HG03520 (cell line): ENCODE measurements around the gene SLC8A1.

ENCODE experiments used
- ATAC-seq: cut with Tn5 transposase; IDR thresholded peaks from one replicate; pipeline ENCODE4 v1.9.1; 2021; ENCODE audit warnings: mild to moderate bottlenecking, moderate library complexity; ENCODE audit not compliant: unreplicated experiment

Gene SLC8A1

DNA sequence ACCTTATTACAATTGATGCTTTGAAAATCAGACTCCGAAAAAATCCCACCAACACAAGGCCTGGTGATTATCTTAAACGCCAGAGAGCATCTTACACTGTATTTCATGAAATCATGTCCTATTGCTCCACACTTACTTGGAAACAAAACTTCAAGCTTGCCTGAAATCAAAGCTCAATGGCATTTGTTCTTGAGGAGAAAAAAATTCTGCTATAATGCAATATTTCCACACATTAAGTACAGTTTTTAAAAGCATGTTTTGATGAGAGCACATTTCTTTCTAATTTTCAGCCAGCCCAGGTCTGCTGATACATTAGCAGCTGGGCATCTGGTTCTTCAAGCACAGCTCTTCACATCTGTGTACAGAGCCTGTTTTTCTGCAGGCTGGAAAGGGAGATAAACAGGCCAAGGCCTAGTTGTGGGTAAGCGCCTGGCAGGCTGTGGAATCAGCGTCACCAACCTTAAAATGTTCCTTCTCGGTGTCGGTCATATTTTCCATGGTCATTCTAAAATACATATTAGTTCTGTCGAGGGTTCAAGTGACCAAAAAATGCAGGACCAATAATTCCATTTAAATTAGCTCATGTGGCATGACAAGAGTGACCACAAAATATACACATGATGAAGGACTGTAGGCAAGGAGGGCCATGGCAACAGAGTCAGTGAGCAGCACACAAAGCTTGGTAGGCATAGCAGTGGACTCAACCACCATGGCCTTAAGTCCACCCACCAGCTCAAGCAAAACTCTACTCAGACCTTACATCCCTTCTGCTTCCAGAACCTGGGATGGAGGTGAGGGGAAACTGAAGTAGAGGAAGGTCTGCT lies 20.9 kb downstream of the SLC8A1 start:
- no peak for ATAC-seq

DNA sequence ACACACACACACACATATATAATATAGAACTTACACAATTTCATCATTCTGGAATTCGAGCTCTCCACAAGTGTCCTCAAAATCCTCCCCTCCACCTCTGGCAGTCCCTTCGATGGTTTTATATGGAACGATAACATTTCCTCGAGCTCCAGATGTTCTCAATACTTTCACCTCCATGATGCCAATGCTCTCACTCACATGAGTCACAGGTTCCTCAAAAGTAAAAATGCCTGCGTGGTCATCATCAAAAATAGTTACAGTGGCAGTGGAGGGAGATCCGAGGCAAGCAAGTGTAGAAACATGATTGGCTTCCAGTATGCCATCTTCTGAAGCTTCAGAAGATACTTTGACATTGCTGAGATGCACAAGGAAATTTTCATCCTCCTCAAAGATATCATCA lies 23.5 kb downstream of the SLC8A1 start:
- ATAC-seq, result no peak

GRCh38 chr2:40421631-40422297 lies 30.1 kb downstream of the SLC8A1 start:
- ATAC-seq, result no peak

DNA sequence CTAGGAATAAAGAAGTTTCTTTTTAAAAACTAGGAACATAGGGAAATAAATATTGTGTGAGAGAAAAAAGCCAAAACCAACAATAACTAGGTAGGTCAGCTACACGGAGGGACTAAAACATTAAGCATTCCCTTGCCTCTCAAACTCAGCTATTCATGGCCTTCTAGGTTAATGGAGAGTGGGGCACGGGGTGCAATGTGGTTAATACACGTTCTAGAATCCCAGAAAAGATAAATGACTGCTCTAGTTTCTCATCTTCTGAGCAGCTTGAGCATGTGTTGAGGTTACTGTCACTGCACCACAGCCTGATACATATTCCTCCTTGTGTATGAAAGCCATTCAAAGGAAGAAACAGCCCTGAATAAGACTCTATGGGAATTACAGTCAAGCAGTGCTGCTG lies 31.4 kb downstream of the SLC8A1 start:
- ATAC-seq, result no peak

DNA sequence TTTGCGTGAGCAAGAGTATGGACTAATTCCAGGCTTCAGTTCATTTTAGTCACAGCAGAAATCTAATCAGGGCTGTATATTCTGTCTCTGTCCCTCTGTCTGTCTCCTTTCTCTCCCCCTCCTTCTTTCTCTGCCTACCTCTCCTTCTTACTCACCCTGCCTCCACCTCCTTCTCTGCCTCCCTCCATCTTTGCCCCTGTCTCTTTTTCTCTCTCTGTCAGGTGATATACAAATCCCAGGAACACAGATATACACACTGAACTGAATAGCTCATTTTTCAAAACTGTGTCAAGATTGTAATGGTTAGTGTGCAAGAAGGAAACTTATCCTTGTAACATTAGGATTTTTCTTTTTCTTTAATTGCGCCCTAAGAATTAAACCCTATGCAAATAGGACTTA lies 32.5 kb downstream of the SLC8A1 start:
- no peak for ATAC-seq

GRCh38 chr2:40418614-40419363 lies 33.1 kb downstream of the SLC8A1 start:
- ATAC-seq, result no peak

GRCh38 chr2:40416486-40416885 lies 35.4 kb downstream of the SLC8A1 start:
- ATAC-seq, result no peak

GRCh38 chr2:40415391-40415790 lies 36.5 kb downstream of the SLC8A1 start:
- ATAC-seq, result no peak

DNA sequence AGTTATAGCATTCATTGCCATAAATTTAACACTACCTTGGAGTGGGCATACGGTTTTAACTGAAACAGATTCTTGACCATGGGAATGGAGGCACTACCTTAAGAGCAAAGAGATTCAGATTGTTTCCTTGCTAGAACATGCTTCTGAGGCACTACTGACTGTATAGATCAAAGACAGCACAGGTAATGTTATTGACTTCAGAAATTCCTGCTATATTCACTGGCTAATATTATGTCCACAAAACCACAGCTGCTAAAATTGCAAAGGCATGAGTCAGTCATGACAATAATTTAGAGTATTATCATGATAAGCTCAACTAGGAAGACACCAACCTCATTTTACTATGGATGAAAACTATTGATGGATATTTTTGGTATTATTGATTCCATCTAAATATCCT lies 39.4 kb downstream of the SLC8A1 start:
- no peak for ATAC-seq

DNA sequence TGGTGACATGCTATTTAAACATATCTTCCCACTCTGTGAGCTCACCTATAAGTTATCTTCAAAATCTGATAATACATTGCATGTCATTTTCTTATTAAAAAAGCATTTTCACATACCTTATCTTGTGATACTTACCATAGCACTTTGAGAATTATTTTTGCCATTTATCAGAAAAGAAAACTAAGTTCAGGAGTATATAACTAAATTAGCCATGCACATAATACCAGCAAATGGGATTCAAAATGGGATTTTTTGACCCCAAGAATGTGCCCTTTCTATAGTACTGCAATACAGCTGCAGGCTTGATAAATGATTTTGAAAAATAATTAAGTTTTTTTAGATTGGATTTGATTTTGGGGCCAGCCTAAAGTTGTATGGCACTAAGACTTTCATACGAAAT lies 41.2 kb downstream of the SLC8A1 start:
- no peak for ATAC-seq

GRCh38 chr2:40409734-40410133 lies 42.2 kb downstream of the SLC8A1 start:
- ATAC-seq, result no peak

GRCh38 chr2:40406485-40407289 lies 45.2 kb downstream of the SLC8A1 start:
- ATAC-seq, result no peak

GRCh38 chr2:40405465-40405864 lies 46.4 kb downstream of the SLC8A1 start:
- ATAC-seq, result no peak

DNA sequence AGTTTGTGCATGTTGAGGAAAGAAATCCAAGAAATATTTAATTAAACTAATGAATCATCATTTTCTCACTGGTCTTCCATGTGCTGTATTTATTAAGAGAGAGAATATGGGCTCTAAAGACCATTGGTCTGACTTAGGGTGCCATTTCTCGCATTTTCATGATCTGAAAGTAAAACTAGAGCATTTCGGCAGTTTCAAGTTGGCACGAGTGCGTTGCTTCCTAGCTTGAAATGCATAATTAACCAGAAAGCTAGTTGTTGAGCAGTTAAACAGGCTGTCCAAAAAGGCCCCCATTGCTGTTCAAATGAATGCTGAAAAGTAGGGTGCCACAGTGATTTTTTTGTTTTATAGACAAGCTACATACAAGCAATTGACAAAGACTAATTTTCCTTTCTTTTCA lies 47.4 kb downstream of the SLC8A1 start:
- no peak for ATAC-seq

GRCh38 chr2:40403233-40403836 lies 48.6 kb downstream of the SLC8A1 start:
- ATAC-seq, result no peak

- no peak for ATAC-seq
Measured at GRCh38 chr2:40401896-40402295, 50.0 kb downstream of the SLC8A1 start.

DNA sequence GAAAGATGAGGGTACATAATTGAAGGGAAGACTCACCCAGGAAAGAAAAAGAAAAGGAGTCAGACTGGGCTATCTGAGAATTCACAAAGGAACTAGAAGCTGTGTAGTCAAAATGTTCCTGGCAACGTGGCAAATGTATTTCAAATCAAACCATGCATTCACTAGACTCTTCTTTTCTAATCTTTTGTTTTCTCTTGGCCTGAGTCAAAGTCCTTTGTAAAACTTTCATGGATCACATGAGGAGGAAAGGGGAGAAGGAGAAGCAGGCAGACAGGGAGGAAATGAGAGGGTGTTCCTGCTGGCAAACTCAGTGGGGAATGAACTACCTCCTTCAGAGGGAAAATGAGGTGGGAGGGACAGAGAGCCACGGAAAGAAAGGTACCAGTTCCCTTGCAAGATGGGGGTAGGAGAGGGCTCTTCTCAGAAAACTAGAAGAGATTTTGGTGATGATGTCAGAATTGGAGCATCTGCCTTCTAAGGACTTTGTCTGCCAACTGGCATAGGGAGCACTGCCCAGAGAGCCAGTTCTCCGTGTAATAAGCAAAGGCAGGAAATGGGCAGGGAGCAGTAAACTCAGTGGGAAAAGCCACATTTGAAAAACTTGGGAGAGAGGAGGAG lies 51.4 kb downstream of the SLC8A1 start:
- ATAC-seq, result no peak

- no peak for ATAC-seq
Measured at GRCh38 chr2:40397765-40398164, 54.1 kb downstream of the SLC8A1 start.

- ATAC-seq, result no peak
Measured at GRCh38 chr2:40396124-40396523, 55.8 kb downstream of the SLC8A1 start.
